DMS79 (cell line): ENCODE measurements around the gene PRSS50.

Experiments
- DNase-seq: peaks from one replicate; lab custom pipeline; 2025; lab: John Stamatoyannopoulos, UW

Gene PRSS50

DNA sequence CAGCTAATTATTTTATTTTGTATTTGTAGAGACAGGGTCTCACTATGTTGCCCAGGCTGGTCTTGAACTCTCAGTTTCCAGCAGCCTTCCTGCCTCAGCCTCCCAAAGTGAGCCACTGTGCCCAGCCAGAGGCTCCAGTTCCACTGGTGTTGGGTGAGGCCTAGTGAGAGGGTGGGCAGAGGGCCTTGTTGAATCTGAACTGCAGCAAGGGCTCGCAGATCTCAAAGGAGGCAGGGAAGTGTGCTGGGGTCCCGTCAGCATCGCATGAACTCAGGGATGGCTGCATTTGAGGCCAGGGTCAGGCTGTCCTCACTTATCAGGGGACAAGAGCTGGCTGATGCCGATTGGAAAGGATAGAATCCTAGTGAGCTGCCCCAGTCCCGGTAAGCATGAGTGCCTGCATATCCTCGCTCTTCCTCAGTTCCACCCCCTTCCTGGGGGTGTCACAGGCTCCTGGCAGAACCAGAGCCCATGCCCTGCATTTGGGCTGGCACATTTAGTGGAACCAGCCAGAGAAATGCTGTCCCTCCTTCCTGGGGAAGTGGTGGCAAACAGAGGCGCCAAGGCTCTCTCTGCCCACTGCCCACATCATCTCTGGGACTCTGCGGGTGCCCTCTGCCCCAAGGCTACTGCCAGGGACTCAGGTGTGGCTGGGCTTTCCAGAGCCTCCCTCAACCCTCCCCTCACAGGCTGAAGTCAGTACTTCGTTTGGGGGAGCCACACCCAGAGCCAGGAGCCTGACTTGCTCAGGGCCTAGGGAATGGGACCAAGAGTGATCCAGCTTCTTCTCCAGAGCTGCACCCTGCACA, 48.3 kb downstream of the PRSS50 start:
- DNase-seq: no peak

DNA sequence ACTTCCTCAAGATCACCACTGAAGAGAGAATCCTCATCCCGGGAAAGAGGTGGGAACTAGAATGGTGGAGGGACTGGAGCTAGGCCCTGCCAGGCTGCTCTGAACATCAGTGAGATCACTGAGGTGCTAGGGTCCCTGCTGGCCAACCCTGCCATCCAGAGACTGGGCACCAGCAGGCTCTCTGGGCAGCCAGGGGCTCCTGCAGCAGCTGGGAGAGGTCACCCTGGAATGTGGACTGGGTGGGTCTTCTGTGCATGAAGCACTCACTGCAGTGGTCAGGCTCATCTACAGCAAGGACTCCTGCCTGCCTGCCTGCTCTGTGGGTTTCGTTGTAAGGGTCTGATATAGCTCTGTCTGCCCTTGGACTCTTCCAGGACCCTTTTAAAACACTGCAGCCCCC, 49.1 kb downstream of the PRSS50 start:
- no peak for DNase-seq

DNA sequence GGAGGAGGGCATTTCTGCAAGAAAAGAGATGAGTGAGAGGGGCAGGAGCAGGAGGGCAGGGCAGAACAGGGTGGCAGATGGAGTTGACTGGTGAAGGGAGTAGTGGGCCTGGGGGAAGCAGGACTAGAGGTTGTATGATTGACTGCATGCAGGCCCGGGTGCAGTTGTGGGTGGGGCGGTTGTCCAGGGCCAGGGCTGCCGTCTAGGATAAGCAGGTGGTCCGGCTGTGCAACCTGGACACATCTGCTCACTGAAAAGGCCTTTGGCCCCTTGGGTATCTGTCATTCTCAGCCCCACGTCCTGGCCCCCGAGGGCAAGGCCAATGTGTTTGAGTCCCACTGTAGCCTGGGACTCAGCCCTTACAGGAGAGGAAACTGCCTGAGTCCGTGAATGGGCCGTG, 49.6 kb downstream of the PRSS50 start:
- no peak for DNase-seq

DNA sequence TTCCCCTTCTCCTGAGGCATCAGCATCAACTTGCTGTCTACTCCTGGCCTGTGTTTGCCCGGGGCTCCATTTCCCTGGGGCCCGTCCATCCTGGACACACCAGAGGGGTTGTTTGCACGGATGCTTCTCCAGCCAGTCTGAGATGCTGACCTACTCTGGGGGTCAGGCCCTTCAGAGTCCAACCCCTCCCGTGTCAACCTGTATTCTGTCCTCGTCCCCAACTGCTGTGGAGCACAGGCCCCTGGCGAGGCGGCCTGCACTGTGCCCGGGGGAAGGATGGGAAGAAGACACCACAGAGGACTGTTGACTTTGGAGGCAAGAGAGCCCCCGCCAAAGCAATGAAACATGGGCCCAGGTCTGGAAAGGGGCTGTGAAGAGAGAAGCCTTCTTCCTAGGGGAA, 50.0 kb downstream of the PRSS50 start:
- no peak for DNase-seq

DNA sequence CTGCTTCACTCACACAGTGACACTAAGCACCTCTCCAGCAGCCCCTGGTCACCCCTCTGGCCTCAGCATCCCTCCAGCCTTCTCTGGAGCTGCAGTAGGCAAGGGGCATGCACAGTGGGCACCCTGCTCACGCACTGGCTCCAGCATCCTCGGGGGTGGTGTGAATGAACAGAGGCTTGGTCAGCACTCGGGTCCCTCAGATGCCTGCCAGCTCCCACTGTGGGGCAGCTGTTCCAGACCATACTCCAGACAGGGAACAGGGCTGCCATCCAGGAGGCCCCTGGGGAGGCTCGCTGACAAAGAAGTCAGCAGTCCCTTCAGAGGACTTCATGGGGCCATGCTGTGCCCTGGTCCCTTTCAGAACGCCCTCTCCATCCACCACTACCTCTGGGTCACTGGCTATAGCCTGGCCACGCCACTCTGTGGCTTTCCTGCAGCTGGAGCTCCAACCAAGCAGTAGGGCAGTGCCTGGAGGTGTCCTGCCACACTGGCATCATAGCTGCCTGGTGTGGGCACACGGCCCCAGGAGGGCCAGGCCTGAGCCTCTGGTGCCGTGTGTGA, 50.5 kb downstream of the PRSS50 start:
- DNase-seq: no peak

DNA sequence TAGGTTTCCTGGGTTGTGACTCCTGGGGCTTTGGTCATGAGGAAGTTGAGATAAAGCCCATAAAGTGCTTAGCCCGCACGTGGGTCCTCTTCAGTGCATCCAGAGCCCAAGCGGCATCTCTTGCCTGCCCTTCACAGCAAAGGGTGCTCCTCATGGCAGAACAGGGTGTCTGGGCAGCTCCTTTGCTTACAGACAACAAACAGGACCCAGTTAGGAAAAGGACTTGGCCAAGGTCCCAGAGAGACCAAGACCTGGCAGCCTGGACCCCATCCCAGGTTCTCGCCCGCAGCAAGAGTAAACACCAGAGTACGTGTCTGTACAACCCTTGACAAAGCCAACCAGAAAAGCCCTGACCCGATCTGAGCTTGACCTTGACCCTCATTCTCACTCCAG, 51.2 kb downstream of the PRSS50 start:
- no peak for DNase-seq

DNA sequence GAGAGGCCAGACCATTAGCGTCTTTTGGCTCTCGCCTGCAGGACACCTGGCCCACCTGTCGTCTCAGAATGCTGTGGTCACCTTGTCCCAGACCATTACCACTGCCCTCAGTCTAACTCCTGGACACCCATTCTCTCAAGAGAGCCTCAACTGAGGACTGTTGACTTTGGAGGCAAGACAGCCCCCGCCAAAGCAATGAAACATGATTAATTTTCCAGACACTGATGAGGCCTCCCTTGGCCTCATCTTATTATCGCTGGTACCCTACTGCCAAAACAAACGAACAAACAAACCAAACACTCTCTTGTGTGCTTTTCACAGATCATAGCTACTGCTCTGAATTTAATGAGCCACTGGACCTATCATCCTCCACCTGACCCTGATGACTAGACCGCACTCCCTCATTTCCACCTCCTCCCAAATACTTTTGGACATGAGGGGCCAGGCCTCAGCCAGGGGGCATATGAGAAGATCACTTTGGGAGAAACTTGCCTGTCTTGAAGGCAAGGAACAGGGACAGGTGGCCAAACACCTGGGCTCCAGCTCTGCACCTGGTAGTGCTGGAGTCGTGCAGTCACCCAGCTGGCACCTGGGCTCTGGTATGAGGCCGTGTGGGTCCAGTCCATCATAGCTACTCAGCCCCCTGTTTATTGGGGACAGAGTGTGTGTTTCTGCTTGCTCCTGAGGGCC, 51.8 kb downstream of the PRSS50 start:
- DNase-seq: no peak

DNA sequence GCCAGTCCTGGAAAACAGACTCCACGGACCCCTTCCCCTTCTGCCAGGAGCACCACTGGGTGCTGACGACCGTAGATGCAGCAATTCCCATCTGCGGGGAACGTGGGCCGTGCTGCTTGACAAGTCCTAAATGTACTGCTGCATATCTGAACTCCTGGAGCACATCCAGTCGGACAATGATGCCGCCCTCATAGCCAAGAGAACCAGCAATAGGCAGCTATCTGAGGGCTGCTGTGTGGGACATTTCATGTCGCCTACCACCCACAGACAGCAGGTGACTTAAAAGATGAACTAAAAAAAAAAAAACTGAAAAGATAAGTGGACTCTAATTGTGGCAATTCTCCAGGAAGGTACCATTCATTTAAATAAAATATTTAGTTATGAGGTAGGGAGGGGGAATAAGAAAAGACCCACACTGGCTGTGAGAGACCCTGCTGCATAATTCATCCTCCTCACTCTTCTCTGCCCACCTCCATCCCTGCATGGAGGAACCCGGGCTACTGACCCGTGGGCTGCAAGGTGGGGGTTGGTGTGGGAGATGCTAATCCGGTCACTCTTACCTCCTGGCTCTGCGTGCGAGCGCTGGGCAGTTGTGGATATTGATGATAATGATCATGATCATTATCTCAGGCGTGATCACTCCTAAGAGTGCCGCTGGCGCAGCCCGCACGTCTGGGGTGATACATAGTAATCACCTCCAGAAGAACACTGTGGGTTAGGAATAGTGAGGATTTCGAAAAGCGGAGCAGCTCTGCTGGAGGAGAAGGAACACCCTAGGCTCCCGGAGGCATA, 52.5 kb downstream of the PRSS50 start:
- no peak for DNase-seq

DNA sequence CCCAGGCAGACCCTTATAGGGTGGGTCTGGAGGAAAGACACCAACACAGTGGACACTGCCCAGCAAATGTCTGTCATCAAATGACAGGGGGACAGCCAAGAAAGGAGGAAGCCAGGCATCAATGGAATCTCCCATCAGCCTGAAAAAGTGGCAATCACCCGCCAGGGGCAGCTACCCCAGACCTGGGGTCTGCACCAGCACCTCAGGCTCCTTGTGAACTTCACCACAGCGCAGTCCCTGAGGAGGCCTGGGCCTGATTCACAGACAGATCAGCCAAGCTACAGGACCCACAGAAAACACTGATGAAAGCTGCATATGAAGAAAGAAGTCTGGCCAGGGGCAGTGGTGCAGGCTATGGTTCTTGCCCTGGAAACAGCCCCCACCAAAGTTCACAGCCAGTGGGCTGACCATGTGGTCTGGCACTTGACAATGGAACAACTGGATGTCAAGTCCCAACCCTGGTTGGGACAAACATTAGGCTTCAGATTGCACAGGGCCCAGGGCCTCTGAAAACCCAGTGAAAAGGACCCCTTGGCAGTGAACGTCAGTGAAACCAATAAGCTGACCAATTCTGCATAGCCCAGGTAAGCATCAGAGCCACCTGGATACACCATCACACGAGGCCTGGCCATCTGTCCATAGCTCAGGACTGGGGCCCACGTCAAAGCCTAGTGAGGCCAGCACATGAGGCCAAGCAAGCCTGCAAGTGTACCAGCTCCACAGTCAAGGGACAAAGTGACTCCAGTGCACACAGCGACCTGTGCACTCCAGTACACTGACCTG, 53.3 kb downstream of the PRSS50 start:
- DNase-seq: no peak

DNA sequence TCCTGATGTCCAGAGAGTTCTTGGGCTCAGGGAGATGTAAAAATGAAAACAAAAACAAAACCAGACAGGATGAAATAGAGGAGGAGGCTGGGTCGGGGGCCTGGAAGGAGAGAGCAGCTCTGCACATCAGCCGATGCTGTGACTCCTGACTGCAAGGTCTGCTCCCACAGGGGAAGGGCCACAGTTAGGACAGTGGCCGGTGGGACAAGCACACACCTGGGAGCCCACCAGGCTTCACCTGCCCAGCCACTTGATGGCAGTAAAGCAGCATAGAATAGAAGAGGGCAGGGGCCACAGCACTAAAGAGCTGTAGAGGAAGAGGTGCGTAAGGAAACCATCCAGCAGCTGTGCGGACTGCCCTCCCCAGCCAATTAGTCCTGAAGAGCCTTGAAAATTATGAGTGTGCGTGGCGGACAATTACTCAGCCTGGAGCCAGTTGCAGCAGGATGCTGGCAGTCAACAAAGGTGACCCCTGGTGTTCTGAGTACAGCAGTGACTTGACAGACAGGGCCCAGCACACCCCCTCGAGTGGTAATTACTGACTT, 54.0 kb downstream of the PRSS50 start:
- DNase-seq: peak; percentile 25

DNA sequence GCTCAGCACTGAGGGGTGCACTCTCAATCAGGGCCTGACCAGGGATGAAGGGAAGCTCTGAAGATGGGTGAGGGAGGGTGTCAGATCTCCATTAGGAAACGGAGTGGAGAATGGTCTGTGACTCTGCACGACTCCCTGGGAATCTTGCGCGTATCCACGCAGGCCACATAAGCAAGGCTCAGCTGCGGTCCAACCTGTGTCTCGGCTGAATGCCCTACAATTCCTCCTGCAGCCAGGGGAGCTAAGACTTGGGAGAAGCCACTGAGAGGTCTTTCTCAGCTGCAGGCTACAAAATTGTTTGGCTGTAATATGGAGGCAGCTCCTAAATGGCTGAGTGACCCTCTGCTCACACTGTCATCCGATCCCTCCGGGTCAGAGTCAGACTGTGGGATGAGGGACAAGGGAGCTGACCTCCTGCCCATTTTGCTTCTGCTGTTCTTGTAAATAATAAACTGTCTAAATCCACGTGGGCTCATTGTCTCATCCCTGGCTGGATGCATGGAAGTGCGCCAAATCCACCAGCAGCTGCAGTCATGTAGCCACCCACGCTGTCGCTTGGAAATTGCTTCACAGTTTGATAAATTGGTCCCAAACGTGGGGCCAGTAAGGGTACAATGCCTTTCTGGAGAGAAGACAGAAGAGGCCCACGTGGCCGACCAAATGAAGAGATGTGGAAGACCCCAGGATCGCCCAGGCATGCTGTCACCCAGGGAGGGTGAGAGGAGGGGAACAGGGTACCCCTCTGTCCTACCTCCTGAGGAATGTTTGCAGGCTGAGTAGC, 54.7 kb downstream of the PRSS50 start:
- no peak for DNase-seq
